ENCODE results near the gene CAPN15. TPM values are rescaled to one million over a fixed set of nuclear protein-coding genes. Genes with fewer than 3 reads are reported as not detected.

The CAPN15 gene
- total RNA-seq, 5 donors from 2014 or later (not counting 1 experiment from before 2014, with no cell fraction given): 61.7 to 89.0 (median 82.7) TPM

GRCh38 chr16:525123-525519 is 2.4 kb upstream of the CAPN15 start:
- no peaks in the 10 kb centered on the region for H3K9me3 ChIP-seq

GRCh38 chr16:525520-526180 is 1.9 kb upstream of the CAPN15 start:
- Mint-ChIP-seq H3K27ac (peak overlapping the region; percentile 77 to 90), H3K36me3 (no peaks in the 10 kb centered on the region), H3K4me1 (peaks cover 25 to 42% (median 38%) of the 10 kb centered on the region in 3 donors), H3K4me3 (peak overlapping the region; percentile 60 to 79 (median 76)), H3K27me3 (no peaks in the 10 kb centered on the region), H3K9me3 (no peaks in the 10 kb centered on the region)
- ATAC-seq (replicated peaks in 1 of 4) (peak in 1 of 4 experiments; percentile 8), DNase-seq (peak in 15 of 35 experiments; percentile 9 to 54 (median 24))
- Histone ChIP-seq H3K4me1 (ENCODE audit: control insufficient read depth in 1 of 2, extremely low read depth in 1 of 2, insufficient read depth in 2 of 2, low read length in 2 of 2) (peaks cover 12 to 49% of the 10 kb centered on the region in 2 experiments), H3K27ac (ENCODE audit: low read length) (peak overlapping the region; percentile 41), H3K27me3 (replicated peaks in 1 of 2; ENCODE audit: control insufficient read depth in 2 of 2, extremely low read depth in 1 of 2, insufficient read depth in 2 of 2, low read length in 1 of 2) (peaks cover 0 to 1% of the 10 kb centered on the region in 2 experiments), H3K9me3 (no peaks in the 10 kb centered on the region), H3K36me3 (ENCODE audit: control insufficient read depth in 2 of 2, extremely low read depth in 1 of 2, insufficient read depth in 1 of 2, low read length in 1 of 2) (no peaks in the 10 kb centered on the region), H3K4me3 (ENCODE audit: control insufficient read depth in 1 of 2, extremely low read depth in 1 of 2, low read length in 1 of 2) (peak overlapping the region in 1 of 2 donors; percentile 74)
- 37% methylated on average over 11 of the region's 13 CpGs for WGBS (ENCODE audit: insufficient coverage)
- ChIA-PET CTCF (no interaction called here), POLR2A (no interaction called here)

More at GRCh38 chr16:525123-525519, 2.4 kb upstream of the CAPN15 start:
- Mint-ChIP-seq H3K4me1 (peaks cover 20 to 37% (median 35%) of the 10 kb centered on the region in 3 donors), H3K36me3 (no peaks in the 10 kb centered on the region), H3K9me3 (no peaks in the 10 kb centered on the region), H3K4me3 (peak overlapping the region in 2 of 3 donors; percentile 17 to 60), H3K27me3 (no peaks in the 10 kb centered on the region), H3K27ac (peak overlapping the region; percentile 77 to 90)
- no peak for DNase-seq
- peak overlapping the region; percentile 41 for H3K27ac ChIP-seq (ENCODE audit: low read length)
- no peak for ATAC-seq (replicated peaks in 1 of 4)
- POLR2A ChIA-PET: no interaction called here
- peaks cover 0 to 2% of the 10 kb centered on the region in 2 experiments for H3K27me3 ChIP-seq (replicated peaks in 1 of 2; ENCODE audit: control insufficient read depth in 2 of 2, extremely low read depth in 1 of 2, insufficient read depth in 2 of 2, low read length in 1 of 2)
- peaks cover 0 to 2% of the 10 kb centered on the region in 2 donors for H3K36me3 ChIP-seq (ENCODE audit: control insufficient read depth in 2 of 2, extremely low read depth in 1 of 2, insufficient read depth in 1 of 2, low read length in 1 of 2)
- H3K4me1 ChIP-seq (ENCODE audit: control insufficient read depth in 1 of 2, extremely low read depth in 1 of 2, insufficient read depth in 2 of 2, low read length in 2 of 2): peaks cover 12 to 44% of the 10 kb centered on the region in 2 experiments
- CTCF ChIA-PET: no interaction called here
- no peak overlapping the region for H3K4me3 ChIP-seq (ENCODE audit: control insufficient read depth in 1 of 2, extremely low read depth in 1 of 2, low read length in 1 of 2)
- 58% methylated on average over 7 of the region's 8 CpGs for WGBS (ENCODE audit: insufficient coverage)

- peak in 5 of 35 experiments; percentile 18 to 41 (median 22) for DNase-seq
- H3K36me3 ChIP-seq (ENCODE audit: control insufficient read depth in 2 of 2, extremely low read depth in 1 of 2, insufficient read depth in 1 of 2, low read length in 1 of 2): no peaks in the 10 kb centered on the region
- Mint-ChIP-seq H3K9me3 (no peaks in the 10 kb centered on the region), H3K27ac (peak overlapping the region; percentile 67 to 87), H3K4me1 (peaks cover 25 to 44% (median 38%) of the 10 kb centered on the region in 3 donors), H3K27me3 (no peaks in the 10 kb centered on the region), H3K4me3 (peak overlapping the region; percentile 76 to 79 (median 77)), H3K36me3 (no peaks in the 10 kb centered on the region)
- peaks cover 12 to 55% of the 10 kb centered on the region in 2 experiments for H3K4me1 ChIP-seq (ENCODE audit: control insufficient read depth in 1 of 2, extremely low read depth in 1 of 2, insufficient read depth in 2 of 2, low read length in 2 of 2)
- H3K9me3 ChIP-seq: no peaks in the 10 kb centered on the region
- ChIA-PET CTCF (interaction anchor here in 1 of 2 donors (0.5 kb wide), 1 partner anchor 44 kb away, joined by 3 read pairs; no protein-coding TSS in a partner anchor), POLR2A (interaction anchor here in 1 of 2 donors (0.5 kb wide), 1 partner anchor 1363 kb away, joined by 5 read pairs; no protein-coding TSS in a partner anchor)
- H3K27me3 ChIP-seq (replicated peaks in 1 of 2; ENCODE audit: control insufficient read depth in 2 of 2, extremely low read depth in 1 of 2, insufficient read depth in 2 of 2, low read length in 1 of 2): no peaks in the 10 kb centered on the region
- peak overlapping the region; percentile 62 for H3K27ac ChIP-seq (ENCODE audit: low read length)
- WGBS (ENCODE audit: insufficient coverage): 13% methylated on average over 26 of the region's 26 CpGs
- peak overlapping the region; percentile 63 to 74 for H3K4me3 ChIP-seq (ENCODE audit: control insufficient read depth in 1 of 2, extremely low read depth in 1 of 2, low read length in 1 of 2)
- no peak for ATAC-seq (replicated peaks in 1 of 4)
These were observed 1.1 kb upstream of the CAPN15 start for GRCh38 chr16:526181-527014.

- Mint-ChIP-seq H3K27me3 (no peaks in the 10 kb centered on the region), H3K9me3 (no peaks in the 10 kb centered on the region), H3K4me1 (peaks cover 25 to 42% (median 38%) of the 10 kb centered on the region in 3 donors), H3K36me3 (no peaks in the 10 kb centered on the region), H3K27ac (peak overlapping the region; percentile 87 to 92), H3K4me3 (peak overlapping the region; percentile 88 to 90 (median 88))
- CTCF ChIA-PET: no interaction called here
- Histone ChIP-seq H3K27ac (ENCODE audit: low read length) (peak overlapping the region; percentile 55), H3K27me3 (replicated peaks in 1 of 2; ENCODE audit: control insufficient read depth in 2 of 2, extremely low read depth in 1 of 2, insufficient read depth in 2 of 2, low read length in 1 of 2) (no peaks in the 10 kb centered on the region), H3K4me3 (ENCODE audit: control insufficient read depth in 1 of 2, extremely low read depth in 1 of 2, low read length in 1 of 2) (peak overlapping the region; percentile 76 to 80), H3K9me3 (no peaks in the 10 kb centered on the region), H3K4me1 (ENCODE audit: control insufficient read depth in 1 of 2, extremely low read depth in 1 of 2, insufficient read depth in 2 of 2, low read length in 2 of 2) (peaks cover 12 to 55% of the 10 kb centered on the region in 2 experiments), H3K36me3 (ENCODE audit: control insufficient read depth in 2 of 2, extremely low read depth in 1 of 2, insufficient read depth in 1 of 2, low read length in 1 of 2) (no peaks in the 10 kb centered on the region)
- POLR2A ChIA-PET: no interaction called here
- DNase-seq (peak in 10 of 35 experiments; percentile 10 to 48 (median 20)), ATAC-seq (replicated peaks in 1 of 4) (peak; percentile 1 to 11 (median 7))
- 1% methylated on average over 52 of the region's 55 CpGs for WGBS (ENCODE audit: insufficient coverage)
These were observed 849 bp downstream of the CAPN15 start for GRCh38 chr16:528111-529011.

- Mint-ChIP-seq H3K36me3 (no peaks in the 10 kb centered on the region), H3K27ac (peak overlapping the region; percentile 87 to 92), H3K4me1 (peaks cover 25 to 41% (median 38%) of the 10 kb centered on the region in 3 donors), H3K27me3 (no peaks in the 10 kb centered on the region), H3K4me3 (peak overlapping the region; percentile 88 to 90 (median 88)), H3K9me3 (no peaks in the 10 kb centered on the region)
- ChIA-PET CTCF (no interaction called here), POLR2A (no interaction called here)
- ATAC-seq (replicated peaks in 1 of 4) (no peak), DNase-seq (peak in 11 of 35 experiments; percentile 10 to 41 (median 20))
- WGBS (ENCODE audit: insufficient coverage): 29% methylated on average over 11 of the region's 12 CpGs
- H3K36me3 ChIP-seq (ENCODE audit: control insufficient read depth in 2 of 2, extremely low read depth in 1 of 2, insufficient read depth in 1 of 2, low read length in 1 of 2): no peaks in the 10 kb centered on the region
- H3K27me3 ChIP-seq (replicated peaks in 1 of 2; ENCODE audit: control insufficient read depth in 2 of 2, extremely low read depth in 1 of 2, insufficient read depth in 2 of 2, low read length in 1 of 2): no peaks in the 10 kb centered on the region
- H3K9me3 ChIP-seq: no peaks in the 10 kb centered on the region
- peak overlapping the region; percentile 76 to 80 for H3K4me3 ChIP-seq (ENCODE audit: control insufficient read depth in 1 of 2, extremely low read depth in 1 of 2, low read length in 1 of 2)
- peak overlapping the region; percentile 55 for H3K27ac ChIP-seq (ENCODE audit: low read length)
- peaks cover 12 to 59% of the 10 kb centered on the region in 2 experiments for H3K4me1 ChIP-seq (ENCODE audit: control insufficient read depth in 1 of 2, extremely low read depth in 1 of 2, insufficient read depth in 2 of 2, low read length in 2 of 2)
These were observed 1.6 kb downstream of the CAPN15 start for GRCh38 chr16:529012-529575.
